Fibroblast of the conjunctiva (primary cell): ENCODE measurements around the gene SYT8.
"Not testable (repeated sequence)": the region's sequence is repeated elsewhere in the genome, so short reads cannot be mapped to it uniquely, and the experiment has no call there.

Experiments
- DNase-seq: peaks from one replicate; pipeline ENCODE4 v3.0.0-alpha.2; 2010; ENCODE audit warnings: low read depth

The SYT8 gene

GRCh38 chr11:1834779-1835670, at the start of gene SYT8:
Gene SYT8, plus strand, starts transcription at chr11:1834990. Its CDS starts 116 bp downstream, at chr11:1835106.
- DNase-seq: no peak

- no peak for DNase-seq
Observed at GRCh38 chr11:1785749-1786413, 48.9 kb upstream of the SYT8 start.

GRCh38 chr11:1786466-1786865, 48.3 kb upstream of the SYT8 start:
- no peak for DNase-seq

- DNase-seq: no peak
Observed at GRCh38 chr11:1791912-1792311, 42.9 kb upstream of the SYT8 start.

GRCh38 chr11:1792461-1792860, 42.3 kb upstream of the SYT8 start:
- no peak for DNase-seq

GRCh38 chr11:1793081-1793480, 41.7 kb upstream of the SYT8 start:
- DNase-seq: no peak

GRCh38 chr11:1796413-1797011, 38.3 kb upstream of the SYT8 start:
- DNase-seq: no peak

GRCh38 chr11:1797391-1798125, 37.2 kb upstream of the SYT8 start:
- DNase-seq: no peak

GRCh38 chr11:1803246-1803645, 31.5 kb upstream of the SYT8 start:
- DNase-seq: no peak

GRCh38 chr11:1803835-1804519, 30.8 kb upstream of the SYT8 start:
- not testable (repeated sequence) for DNase-seq

GRCh38 chr11:1805525-1805924, 29.3 kb upstream of the SYT8 start:
- no peak for DNase-seq

- no peak for DNase-seq
Observed at GRCh38 chr11:1807264-1807995, 27.4 kb upstream of the SYT8 start.

- DNase-seq: no peak
Observed at GRCh38 chr11:1810761-1811160, 24.0 kb upstream of the SYT8 start.

GRCh38 chr11:1812274-1812673, 22.5 kb upstream of the SYT8 start:
- DNase-seq: no peak

GRCh38 chr11:1812801-1813200, 22.0 kb upstream of the SYT8 start:
- no peak for DNase-seq

- not testable (repeated sequence) for DNase-seq
Observed at GRCh38 chr11:1813356-1813755, 21.4 kb upstream of the SYT8 start.

- DNase-seq: no peak
Observed at GRCh38 chr11:1814691-1815090, 20.1 kb upstream of the SYT8 start.

GRCh38 chr11:1815311-1815710, 19.5 kb upstream of the SYT8 start:
- no peak for DNase-seq

GRCh38 chr11:1815751-1816150, 19.0 kb upstream of the SYT8 start:
- DNase-seq: no peak

- DNase-seq: no peak
Observed at GRCh38 chr11:1817000-1817399, 17.8 kb upstream of the SYT8 start.

GRCh38 chr11:1817511-1817910, 17.3 kb upstream of the SYT8 start:
- no peak for DNase-seq
